ENCODE measurements around the gene HDAC1.

HDAC1 gene

DNA sequence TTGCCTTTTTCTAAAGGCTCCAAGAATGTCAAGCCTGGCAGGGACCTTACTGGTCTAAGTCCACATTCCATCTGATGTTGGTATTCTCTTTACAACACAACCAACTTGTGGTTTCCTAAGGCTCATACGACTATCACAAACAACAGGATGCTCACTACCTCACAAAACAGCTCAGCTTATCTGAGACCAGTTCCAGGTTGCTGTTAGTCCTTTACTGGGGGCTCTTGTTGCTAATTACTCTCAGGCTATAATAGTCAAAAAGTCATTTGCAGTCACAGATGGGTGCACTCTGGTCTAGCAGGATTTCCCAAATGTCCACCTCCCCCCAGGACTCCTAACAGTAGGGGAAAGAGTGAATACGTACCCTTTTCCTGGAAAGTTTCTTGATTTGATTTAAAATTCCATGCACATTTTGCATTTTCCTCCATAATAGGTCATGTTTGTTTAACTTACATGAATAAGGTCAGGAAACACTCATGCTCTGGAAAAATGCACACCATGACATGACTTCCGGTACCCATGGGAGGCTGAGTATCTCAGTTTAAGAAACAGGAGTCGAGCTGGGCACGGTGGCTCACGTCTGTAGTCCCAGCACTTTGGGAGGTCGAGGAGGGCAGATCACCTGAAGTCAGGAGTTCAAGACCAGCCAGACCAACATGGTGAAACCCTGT is 24.8 kb upstream of the HDAC1 start:
- TF ChIP-seq, protein P1, sequence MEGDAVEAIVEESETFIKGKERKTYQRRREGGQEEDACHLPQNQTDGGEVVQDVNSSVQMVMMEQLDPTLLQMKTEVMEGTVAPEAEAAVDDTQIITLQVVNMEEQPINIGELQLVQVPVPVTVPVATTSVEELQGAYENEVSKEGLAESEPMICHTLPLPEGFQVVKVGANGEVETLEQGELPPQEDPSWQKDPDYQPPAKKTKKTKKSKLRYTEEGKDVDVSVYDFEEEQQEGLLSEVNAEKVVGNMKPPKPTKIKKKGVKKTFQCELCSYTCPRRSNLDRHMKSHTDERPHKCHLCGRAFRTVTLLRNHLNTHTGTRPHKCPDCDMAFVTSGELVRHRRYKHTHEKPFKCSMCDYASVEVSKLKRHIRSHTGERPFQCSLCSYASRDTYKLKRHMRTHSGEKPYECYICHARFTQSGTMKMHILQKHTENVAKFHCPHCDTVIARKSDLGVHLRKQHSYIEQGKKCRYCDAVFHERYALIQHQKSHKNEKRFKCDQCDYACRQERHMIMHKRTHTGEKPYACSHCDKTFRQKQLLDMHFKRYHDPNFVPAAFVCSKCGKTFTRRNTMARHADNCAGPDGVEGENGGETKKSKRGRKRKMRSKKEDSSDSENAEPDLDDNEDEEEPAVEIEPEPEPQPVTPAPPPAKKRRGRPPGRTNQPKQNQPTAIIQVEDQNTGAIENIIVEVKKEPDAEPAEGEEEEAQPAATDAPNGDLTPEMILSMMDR (IDR thresholded peaks at IDR 0.05; ENCODE audit: low read depth, low read length): no peak
- DNase-seq (ENCODE audit: extremely low read depth, low read depth): no peak

DNA sequence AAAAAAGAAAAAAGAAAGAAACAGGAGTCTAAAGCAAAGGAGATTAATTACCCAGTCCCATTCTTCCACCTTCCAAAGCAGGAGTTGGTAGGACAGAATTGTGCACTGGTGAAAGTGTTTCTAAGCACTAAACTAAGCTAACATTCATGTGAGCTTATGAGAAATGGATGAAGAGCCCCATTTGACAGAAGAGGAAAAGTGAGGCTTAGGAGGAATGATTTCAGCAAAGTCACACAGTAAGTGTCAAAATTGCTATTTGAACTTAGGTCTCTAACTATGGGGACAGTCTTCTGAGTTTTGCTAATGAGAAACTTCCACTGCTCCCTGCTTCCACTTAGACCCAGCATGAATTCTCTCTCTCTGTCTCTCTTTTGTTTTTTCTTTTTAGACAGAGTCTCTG is 22.1 kb upstream of the HDAC1 start:
- TF ChIP-seq, protein P1 (IDR thresholded peaks at IDR 0.05; ENCODE audit: low read depth, low read length): no peak
- DNase-seq (ENCODE audit: extremely low read depth, low read depth): no peak

DNA sequence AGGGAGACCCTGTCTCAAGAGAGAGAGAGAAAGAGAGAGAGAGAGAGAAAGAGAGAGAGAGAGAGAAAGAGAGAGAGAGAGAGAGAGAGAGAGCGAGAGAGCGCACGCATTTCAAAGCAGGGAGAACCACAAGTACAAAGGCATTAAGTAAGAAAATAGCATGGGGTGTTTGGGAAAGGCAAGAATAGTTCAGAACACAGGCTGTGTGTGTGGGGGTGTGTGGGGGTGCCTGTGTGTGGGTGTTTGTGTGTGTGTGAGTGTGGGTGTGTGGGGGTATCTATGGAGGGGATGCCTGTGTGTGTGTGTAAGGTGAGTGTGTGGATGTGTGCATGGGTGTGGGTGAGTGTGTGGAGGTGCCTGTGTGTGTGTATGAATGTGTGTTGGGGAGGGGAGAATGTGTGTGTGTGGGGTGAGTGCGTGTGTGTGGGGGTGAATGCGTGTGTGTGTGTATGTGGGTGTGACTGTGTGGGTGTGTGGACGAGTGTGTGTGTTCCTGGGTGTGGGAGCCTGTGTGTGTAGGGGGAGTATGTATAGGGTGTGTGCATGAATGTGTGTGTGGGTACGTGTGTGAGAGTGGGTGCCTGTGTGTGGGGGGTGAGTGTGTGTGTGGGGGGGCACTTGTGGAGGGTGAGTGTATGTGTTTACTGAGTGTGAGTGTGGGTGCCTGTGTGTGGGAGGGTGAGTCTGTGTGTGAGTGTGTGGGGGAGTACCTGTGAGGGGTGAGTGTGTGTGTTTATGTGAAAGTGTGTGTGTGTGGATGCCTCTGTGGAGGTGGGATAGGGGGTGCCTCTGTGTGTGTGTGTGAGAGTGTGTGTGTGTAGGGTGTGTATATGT is 19.1 kb upstream of the HDAC1 start:
- DNase-seq (ENCODE audit: extremely low read depth, low read depth): no peak
- TF ChIP-seq, protein P1 (IDR thresholded peaks at IDR 0.05; ENCODE audit: low read depth, low read length): no peak

DNA sequence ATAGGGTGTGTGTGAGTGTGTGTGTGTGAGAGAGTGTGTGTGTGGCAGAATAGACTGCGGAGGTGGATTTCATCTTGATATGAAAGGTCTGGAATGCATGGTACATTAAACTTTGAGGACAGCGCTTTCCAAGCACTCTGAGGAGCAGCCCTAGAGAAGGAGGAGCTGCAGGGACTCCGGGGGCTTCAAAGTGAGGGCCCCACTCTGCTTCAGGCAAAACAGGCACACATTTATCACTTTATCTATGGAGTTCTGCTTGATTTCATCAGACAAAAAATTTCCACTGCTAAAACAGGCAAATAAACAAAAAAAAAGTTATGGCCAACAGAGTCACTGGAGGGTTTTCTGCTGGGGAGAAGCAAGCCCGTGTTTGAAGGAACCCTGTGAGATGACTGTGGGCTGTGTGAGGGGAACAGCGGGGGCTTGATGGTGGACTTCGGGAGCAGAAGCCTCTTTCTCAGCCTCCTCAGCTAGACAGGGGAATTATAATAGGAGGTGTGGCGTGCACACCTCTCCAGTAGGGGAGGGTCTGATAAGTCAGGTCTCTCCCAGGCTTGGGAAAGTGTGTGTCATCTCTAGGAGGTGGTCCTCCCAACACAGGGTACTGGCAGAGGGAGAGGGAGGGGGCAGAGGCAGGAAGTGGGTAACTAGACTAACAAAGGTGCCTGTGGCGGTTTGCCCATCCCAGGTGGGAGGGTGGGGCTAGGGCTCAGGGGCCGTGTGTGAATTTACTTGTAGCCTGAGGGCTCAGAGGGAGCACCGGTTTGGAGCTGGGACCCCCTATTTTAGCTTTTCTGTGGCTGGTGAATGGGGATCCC is 18.3 kb upstream of the HDAC1 start:
- DNase-seq (ENCODE audit: extremely low read depth, low read depth): no peak
- TF ChIP-seq, protein P1 (IDR thresholded peaks at IDR 0.05; ENCODE audit: low read depth, low read length): no peak

DNA sequence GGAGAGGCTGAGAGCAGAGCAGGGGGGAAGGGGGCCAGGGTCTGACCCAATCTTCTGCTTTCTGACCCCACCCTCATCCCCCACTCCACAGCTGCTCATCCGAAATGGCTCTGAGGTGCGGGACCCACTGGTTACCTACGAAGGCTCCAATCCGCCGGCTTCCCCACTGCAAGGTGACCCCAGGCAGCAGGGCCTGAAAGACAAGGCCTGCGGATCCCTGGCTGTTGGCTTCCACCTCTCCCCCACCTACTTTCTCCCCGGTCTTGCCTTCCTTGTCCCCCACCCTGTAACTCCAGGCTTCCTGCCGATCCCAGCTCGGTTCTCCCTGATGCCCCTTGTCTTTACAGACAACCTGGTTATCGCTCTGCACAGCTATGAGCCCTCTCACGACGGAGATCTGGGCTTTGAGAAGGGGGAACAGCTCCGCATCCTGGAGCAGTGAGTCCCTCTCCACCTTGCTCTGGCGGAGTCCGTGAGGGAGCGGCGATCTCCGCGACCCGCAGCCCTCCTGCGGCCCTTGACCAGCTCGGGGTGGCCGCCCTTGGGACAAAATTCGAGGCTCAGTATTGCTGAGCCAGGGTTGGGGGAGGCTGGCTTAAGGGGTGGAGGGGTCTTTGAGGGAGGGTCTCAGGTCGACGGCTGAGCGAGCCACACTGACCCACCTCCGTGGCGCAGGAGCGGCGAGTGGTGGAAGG is 17.1 kb upstream of the HDAC1 start:
- no peak for DNase-seq (ENCODE audit: extremely low read depth, low read depth)
- TF ChIP-seq, protein P1 (IDR thresholded peaks at IDR 0.05; ENCODE audit: low read depth, low read length): no peak

DNA sequence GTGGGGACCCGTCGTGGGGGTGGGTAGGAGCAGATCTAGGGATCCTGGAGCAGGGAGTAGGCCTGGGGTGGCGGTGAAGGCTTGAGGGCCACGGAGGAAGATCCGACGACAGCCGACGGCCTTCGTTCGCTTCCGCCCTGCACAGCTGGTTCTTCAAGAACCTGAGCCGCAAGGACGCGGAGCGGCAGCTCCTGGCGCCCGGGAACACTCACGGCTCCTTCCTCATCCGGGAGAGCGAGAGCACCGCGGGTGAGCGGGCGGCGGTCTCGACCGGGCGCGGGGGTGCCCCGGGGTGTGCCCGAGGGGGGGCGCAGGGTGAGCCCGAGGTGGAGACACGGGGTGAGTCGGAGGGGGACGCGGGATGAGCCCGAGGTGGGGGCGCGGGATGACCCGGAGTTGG is 16.5 kb upstream of the HDAC1 start:
- DNase-seq (ENCODE audit: extremely low read depth, low read depth): no peak
- TF ChIP-seq, protein P1 (IDR thresholded peaks at IDR 0.05; ENCODE audit: low read depth, low read length): no peak

All from AG09319 (cell line).